ENCODE data around the gene LDLRAP1. TPM values are rescaled to one million over a fixed set of nuclear protein-coding genes. Genes with fewer than 3 reads are reported as not detected.

LDLRAP1 gene
- total and polyA plus RNA-seq, 9 of the 15 experiments (the other 6 are each of a cell fraction or from before 2014, with no cell fraction given), result 0.56 to 29.6 (median 16.2) TPM

DNA sequence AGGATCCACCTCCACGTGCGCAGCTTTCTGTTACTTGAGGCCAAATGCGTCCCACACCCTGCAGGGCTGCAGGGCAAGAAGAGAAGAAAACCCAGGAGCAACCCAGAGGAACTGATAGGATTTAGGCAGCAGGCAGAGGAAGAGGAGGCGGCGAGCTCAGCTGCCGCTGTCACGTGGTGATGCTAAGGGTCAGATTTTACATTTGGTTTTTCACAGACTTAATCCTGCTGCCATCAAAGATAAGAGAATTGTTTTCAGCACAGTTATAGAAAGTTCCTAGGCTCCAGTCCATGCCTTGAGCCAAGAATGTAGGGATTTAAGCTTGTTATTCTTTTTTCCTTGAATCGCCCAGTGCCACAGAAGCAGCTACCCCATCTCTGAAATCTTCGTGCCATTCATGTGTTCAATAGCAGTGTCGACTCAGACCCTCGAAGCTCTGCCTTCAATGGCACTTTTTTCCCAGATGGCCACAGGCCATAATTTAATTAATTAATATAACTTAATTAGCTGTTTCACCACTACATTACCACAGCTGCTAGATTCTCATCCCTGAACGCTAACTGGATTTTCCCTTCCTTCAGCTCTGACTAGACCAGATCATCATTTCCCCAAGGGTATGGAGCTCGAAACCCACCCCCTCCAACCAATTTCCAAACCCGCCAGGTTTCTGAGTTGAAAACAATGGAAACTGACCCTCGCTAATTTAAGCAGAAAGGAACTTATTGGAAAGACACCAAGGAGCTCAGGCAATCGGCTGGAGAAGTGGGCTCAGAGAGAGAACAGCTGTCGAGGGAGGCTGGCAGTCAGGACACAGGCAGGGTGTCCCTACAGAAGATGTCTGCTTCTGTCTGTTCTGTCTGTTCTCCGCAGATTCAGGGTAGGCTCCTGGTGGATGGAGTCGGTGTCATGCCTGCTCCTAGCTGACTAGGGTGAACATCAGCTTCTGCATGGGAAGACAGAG, 36.2 kb downstream of the LDLRAP1 start:
- ChIA-PET POLR2A (interaction anchor here (0.5 to 2.1 kb wide), 11 partner anchors 9 to 340 kb away, joined by 3 to 10 read pairs (median 3); partner anchors contain the start of gene LDLRAP1), CTCF (ENCODE audit: low intra/inter-chr PET ratio) (no interaction called here)
- TF ChIP-seq, protein P1, sequence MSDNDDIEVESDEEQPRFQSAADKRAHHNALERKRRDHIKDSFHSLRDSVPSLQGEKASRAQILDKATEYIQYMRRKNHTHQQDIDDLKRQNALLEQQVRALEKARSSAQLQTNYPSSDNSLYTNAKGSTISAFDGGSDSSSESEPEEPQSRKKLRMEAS (CRISPR knock-in tag; IDR thresholded peaks at IDR 0.05), result peak; percentile 35; the same call in 1 of the 2 replicates
- TF ChIP-seq SP1 (CRISPR knock-in tag; IDR thresholded peaks at IDR 0.05), result no peak
- TF ChIP-seq CBX8 (IDR thresholded peaks at IDR 0.05; ENCODE audit: borderline replicate concordance, extremely low read depth, low read depth, low read length, poor library complexity, severe bottlenecking), result no peak
- TF ChIP-seq MAFK (IDR thresholded peaks at IDR 0.05; ENCODE audit: low read length), result no peak
- peak; percentile 54; the same call in 1 of the 2 replicates for TF ChIP-seq RAD51 (IDR thresholded peaks at IDR 0.05; ENCODE audit: borderline replicate concordance, low read depth)
- TF ChIP-seq KDM1A (IDR thresholded peaks at IDR 0.05), result 0 out of 4 replicates have a peak, but pooled peaks of 1 of the 2 experiments have one; percentile 8
- no peak for TF ChIP-seq HDAC8 (tag; IDR thresholded peaks at IDR 0.05)
- TF ChIP-seq, protein P2, sequence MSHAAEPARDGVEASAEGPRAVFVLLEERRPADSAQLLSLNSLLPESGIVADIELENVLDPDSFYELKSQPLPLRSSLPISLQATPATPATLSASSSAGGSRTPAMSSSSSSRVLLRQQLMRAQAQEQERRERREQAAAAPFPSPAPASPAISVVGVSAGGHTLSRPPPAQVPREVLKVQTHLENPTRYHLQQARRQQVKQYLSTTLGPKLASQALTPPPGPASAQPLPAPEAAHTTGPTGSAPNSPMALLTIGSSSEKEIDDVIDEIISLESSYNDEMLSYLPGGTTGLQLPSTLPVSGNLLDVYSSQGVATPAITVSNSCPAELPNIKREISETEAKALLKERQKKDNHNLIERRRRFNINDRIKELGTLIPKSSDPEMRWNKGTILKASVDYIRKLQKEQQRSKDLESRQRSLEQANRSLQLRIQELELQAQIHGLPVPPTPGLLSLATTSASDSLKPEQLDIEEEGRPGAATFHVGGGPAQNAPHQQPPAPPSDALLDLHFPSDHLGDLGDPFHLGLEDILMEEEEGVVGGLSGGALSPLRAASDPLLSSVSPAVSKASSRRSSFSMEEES (CRISPR knock-in tag; IDR thresholded peaks at IDR 0.05), result peak; percentile 16; the same call in 1 of the 2 replicates
- TF ChIP-seq, protein P3, sequence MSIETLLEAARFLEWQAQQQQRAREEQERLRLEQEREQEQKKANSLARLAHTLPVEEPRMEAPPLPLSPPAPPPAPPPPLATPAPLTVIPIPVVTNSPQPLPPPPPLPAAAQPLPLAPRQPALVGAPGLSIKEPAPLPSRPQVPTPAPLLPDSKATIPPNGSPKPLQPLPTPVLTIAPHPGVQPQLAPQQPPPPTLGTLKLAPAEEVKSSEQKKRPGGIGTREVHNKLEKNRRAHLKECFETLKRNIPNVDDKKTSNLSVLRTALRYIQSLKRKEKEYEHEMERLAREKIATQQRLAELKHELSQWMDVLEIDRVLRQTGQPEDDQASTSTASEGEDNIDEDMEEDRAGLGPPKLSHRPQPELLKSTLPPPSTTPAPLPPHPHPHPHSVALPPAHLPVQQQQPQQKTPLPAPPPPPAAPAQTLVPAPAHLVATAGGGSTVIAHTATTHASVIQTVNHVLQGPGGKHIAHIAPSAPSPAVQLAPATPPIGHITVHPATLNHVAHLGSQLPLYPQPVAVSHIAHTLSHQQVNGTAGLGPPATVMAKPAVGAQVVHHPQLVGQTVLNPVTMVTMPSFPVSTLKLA (conservative IDR thresholded peaks at IDR 0.05), result no peak
- TF ChIP-seq, protein P4, sequence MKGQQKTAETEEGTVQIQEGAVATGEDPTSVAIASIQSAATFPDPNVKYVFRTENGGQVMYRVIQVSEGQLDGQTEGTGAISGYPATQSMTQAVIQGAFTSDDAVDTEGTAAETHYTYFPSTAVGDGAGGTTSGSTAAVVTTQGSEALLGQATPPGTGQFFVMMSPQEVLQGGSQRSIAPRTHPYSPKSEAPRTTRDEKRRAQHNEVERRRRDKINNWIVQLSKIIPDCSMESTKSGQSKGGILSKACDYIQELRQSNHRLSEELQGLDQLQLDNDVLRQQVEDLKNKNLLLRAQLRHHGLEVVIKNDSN (CRISPR knock-in tag; IDR thresholded peaks at IDR 0.05), result peak; percentile 56; the same call in 1 of the 2 replicates
- TF ChIP-seq NONO (IDR thresholded peaks at IDR 0.05; ENCODE audit: low read depth in 2 of 2, low read length in 1 of 2), result no peak
- TF ChIP-seq, protein P5, sequence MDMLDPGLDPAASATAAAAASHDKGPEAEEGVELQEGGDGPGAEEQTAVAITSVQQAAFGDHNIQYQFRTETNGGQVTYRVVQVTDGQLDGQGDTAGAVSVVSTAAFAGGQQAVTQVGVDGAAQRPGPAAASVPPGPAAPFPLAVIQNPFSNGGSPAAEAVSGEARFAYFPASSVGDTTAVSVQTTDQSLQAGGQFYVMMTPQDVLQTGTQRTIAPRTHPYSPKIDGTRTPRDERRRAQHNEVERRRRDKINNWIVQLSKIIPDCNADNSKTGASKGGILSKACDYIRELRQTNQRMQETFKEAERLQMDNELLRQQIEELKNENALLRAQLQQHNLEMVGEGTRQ (CRISPR knock-in tag; IDR thresholded peaks at IDR 0.05), result peak; percentile 67
- TF ChIP-seq ZNF586 (CRISPR knock-in tag; conservative IDR thresholded peaks at IDR 0.05), result no peak
- TF ChIP-seq ZBTB1 (CRISPR knock-in tag; IDR thresholded peaks at IDR 0.05; ENCODE audit: borderline replicate concordance, low read depth), result no peak

More for the DNA sequence above, 36.2 kb downstream of the LDLRAP1 start:
- no peaks in the 10 kb centered on the region for H3K9me3 ChIP-seq (replicated peaks; ENCODE audit: control insufficient read depth, insufficient read depth, low read depth, low read length)
- WGBS (ENCODE audit: insufficient coverage, low coverage, missing lambda C conversion rate), result 8% methylated on average over 19 of the region's 19 CpGs
- H3K4me3 ChIP-seq, result no peak overlapping the region
- intact Hi-C loops (cut with micrococcal nuclease), result no loop called here
- no peak for FAIRE-seq
- H3K9me1 ChIP-seq (ENCODE audit: control insufficient read depth, insufficient read depth, low read length), result no peaks in the 10 kb centered on the region
- 0 out of 2 replicates have a peak, but pooled peaks cover 5% of the 10 kb centered on the region for H4K20me1 ChIP-seq (replicated peaks; ENCODE audit: control insufficient read depth, insufficient read depth, low read length)
- no peak for DNase-seq (ENCODE audit: extremely low read depth in 1 of 4, low spot score in 3 of 4)
- H3K27ac ChIP-seq (ENCODE audit: extremely low read depth, low read depth, low read length), result no peak overlapping the region
- H3K4me2 ChIP-seq (ENCODE audit: insufficient read depth, low read length), result no peak overlapping the region
- 0 out of 4 replicates have a peak overlapping the region, but pooled peaks of 1 of the 2 experiments have one; percentile 11 for H3K9ac ChIP-seq (ENCODE audit: insufficient read depth in 1 of 2, low read depth in 2 of 2, low read length in 2 of 2)
- no peak for ATAC-seq
- peaks cover 0 to 18% of the 10 kb centered on the region in 2 experiments; a peak in 3 of 5 replicates for H3K4me1 ChIP-seq (replicated peaks in 1 of 2; ENCODE audit: control insufficient read depth in 2 of 2, insufficient read depth in 2 of 2, low read length in 2 of 2)
- in situ Hi-C loops (cut with MboI), result no loop called here
- H3K27me3 ChIP-seq (ENCODE audit: control insufficient read depth in 2 of 2, insufficient read depth in 2 of 2, low read length in 2 of 2), result peaks cover 34 to 58% of the 10 kb centered on the region in 2 experiments
- H3K79me2 ChIP-seq (ENCODE audit: control insufficient read depth, insufficient read depth, low read length), result no peaks in the 10 kb centered on the region
- no peaks in the 10 kb centered on the region for H3K36me3 ChIP-seq (ENCODE audit: control insufficient read depth, insufficient read depth, low read length)
- H2AFZ ChIP-seq (ENCODE audit: low read depth, low read length), result no peak overlapping the region
- no TSS peak for BruUV-seq (replicated peaks)

All from K562 (cell line).